GM21447 (cell line): ENCODE data around the gene TNS1.

ENCODE experiments used
- ATAC-seq: cut with Tn5 transposase; IDR thresholded peaks from one replicate; pipeline ENCODE4 v1.9.1; 2021; ENCODE audit not compliant: unreplicated experiment

Gene TNS1

GRCh38 chr2:217852555-217853211 is 150.1 kb downstream of the TNS1 start:
- ATAC-seq, result no peak

- ATAC-seq, result no peak
Observed at GRCh38 chr2:217851191-217852020, 151.4 kb downstream of the TNS1 start.

GRCh38 chr2:217849154-217849975 is 153.4 kb downstream of the TNS1 start:
- no peak for ATAC-seq

DNA sequence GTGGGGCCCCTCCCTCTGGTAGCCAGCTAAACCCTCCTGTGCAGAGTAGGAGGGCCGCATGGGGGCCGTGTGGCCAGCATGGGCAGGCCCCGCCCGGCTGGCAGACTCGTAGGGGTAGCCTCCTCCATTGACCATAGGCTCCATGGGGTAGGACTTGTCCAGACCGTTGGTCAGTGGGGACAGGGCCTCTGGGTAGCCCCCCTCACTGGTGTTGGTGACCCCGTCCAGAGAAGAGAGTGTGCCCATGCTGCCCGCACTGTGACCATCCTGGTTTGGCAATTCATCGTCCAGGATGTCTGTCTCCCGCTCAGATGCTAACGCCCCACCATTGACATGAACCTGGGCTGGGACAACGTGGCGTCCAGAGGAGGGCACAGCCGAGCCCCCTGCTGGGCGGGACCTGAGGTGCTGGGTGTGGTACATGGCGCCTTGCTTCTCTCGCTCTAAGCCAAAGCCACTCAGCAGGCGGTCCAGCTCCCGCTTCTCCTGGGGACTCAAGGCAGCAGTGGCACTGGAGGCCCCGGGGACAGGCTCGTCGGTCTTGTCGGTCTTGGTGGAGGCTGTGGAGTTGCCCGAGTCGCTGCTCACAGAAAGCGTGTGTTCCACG is 154.3 kb downstream of the TNS1 start:
- no peak for ATAC-seq

DNA sequence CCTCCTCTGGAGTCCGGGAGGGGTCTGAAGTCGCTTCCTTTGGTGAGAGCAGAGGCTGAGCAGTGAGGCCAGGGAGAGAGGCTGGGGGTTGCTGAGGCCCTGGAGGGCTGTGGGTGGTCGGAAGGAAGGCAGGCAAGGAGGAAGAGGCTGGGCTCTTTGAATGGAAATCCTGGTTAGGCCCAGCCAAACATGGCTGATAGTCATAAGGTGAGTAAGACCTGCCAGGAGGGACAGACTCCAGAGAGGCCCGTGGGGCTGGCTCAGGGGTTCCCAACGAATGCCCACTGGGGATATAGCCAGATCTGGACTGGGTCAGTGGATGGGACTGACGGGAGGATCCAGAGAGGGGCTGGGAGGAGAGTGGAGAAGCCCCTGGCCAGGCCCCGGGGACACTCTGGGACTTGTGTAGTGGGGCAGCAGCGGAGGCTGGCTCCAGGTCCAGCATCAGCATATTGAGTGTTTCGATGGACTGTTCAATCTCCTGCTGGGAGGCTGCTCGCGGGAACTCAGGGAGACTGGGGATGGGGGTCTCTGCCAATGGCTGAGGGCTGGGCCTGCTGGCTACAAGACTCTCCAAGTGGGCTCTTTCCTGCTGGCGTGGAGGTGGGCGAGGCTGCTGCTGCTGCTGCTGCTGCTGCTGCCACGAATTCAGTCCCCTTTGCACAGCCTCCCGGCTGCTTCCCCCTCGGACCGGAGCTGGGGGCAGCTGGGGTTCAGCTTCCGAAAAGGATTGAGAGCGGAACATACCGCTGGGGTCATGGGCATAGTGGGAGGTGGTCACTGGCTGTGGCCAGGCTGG is 155.0 kb downstream of the TNS1 start:
- no peak for ATAC-seq

DNA sequence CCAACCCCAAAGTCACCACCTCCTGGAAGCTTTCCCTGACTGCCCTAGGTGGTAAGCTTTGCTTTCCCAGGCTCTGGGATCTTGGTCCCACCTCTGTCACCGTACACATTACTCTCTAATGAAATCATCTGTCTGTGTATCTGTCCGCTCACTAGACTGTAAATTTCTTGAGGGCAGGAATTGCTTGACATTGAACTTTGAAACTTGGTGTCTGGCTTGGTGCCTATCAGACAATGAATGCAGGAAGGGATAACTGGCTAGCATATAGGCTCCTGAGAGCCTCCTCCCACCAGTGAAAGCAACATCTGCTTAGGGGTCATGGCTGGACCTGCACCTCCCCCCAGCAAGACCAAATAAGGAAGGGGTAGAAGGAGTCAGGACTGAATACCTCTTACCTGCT is 155.7 kb downstream of the TNS1 start:
- no peak for ATAC-seq

GRCh38 chr2:217846321-217846743 is 156.5 kb downstream of the TNS1 start:
- no peak for ATAC-seq

DNA sequence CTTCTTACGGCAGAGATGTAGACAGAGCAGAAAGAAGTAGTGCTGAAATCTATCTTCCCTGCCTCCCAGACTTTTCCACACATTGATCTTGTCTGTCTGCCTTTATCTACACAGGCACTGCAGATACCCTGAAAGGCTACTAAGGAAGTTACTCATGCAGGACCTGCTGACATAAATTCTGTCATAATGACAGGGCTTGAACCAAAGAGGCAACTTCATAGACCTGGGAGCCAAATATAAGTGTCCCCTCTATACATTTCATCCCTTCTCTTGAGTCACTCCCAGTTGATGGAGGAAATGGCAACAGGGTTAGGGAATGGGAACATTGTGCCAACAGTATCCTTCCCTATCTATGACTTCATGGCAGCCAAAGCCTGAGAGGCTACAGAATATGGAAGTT is 157.5 kb downstream of the TNS1 start:
- ATAC-seq, result no peak

- no peak for ATAC-seq
Observed at GRCh38 chr2:217844696-217845095, 158.1 kb downstream of the TNS1 start.

DNA sequence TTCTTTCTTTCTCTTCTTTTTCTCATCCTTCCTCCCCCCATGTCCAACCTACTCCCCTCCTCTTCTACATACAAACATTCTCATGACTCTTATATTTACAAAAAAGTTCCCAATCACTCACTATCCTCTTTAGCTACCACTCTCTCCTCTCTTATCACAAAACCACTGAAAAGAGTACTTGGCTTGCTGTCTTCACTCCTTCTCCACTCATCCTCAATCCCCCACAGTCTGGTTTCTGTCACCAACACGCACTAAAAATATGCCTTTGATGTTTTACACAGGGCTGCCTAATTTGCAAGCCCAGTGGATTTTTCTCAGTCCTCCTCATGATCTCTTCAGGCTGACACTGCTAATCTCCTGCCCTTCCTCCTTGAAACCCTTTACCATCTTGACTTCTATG is 159.5 kb downstream of the TNS1 start:
- ATAC-seq, result no peak

- ATAC-seq, result no peak
Observed at GRCh38 chr2:217842017-217842416, 160.8 kb downstream of the TNS1 start.

DNA sequence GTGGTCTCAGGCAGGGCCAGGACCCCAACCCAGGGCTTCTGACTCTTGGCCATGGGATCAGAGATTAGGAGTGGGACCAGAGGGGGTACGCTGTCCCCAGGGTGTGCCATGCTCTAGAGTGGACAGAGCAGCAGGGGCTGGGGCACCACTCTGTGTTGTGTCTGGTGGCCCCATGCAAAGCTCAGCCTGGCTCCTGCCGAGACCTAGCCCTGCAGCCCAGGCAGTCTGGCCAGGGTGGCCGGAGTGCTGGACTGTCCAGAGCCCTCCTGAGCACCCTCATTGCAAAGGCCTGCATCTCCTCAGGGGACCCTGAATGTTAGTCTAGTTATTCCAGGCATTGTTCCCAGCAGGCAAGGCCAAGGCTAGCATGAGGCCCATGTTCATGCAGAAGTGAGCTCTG is 162.3 kb downstream of the TNS1 start:
- ATAC-seq, result no peak

DNA sequence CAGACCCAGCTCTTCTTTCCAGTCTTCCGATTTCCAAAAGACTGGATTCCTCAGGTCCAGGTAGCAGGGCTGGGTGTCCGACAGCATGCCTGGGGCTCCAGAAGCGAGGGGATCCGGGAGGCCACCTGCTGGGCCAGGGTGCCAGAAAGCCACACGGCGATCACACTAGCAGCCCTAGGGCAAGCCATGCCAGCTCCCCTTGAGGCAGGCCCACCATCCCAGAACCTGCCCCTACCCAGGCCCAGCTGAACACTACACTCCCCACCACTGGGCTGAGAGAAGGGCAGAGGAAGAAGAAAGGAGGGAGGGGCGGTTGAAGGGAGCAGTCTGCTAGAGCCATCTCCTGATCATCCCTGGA is 163.1 kb downstream of the TNS1 start:
- ATAC-seq, result no peak

GRCh38 chr2:217839073-217839749 is 163.6 kb downstream of the TNS1 start:
- no peak for ATAC-seq

DNA sequence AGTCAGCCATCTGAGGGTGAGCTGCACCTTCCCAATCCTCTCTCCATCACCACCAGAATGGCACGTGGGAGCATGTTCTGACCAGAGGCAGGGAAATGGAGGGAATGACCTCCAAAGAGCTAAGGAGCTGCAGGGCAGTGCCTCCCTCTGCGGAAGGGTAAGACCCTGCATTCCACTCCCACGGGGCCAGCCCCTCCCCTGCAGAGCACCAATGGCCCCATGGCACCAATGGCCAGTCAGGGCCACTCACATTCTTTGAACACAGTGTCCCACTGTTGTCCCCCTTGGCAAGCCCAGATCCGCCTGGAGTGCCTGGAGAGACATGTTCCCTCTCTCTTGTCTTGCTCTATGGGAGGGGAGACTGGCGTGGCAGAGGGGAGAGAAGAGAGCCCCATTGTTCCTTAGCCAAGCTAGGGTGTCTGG is 164.4 kb downstream of the TNS1 start:
- no peak for ATAC-seq

- ATAC-seq, result no peak
Observed at GRCh38 chr2:217837530-217837929, 165.3 kb downstream of the TNS1 start.

DNA sequence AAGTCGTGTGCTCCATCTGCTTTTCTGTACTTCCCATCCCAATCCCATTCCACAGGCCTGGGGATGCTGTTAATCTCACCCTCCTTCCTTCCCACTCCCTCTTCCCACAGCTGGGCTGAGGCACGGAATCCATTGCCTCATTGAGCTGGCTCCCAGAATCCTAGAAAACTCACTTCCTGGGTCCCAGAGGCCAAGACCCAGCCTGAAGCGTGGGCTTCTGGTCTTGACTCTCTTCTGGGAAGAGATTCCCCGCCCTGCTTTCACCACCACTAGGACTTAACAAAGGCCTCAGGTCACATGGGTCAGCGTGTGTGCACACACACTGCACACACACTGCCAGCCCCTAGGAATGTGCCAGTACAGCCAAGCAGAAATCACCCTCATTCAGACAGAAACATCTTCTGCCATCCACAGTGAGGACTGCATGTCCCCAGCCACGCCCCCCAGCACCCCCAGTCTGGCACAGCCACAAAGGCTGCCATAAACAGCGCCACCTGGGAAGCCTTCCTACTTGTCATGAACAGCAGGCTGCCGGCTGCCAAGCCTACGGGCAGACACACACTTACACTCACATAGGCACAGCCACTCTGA is 165.8 kb downstream of the TNS1 start:
- no peak for ATAC-seq

- no peak for ATAC-seq
Observed at GRCh38 chr2:217835931-217836891, 166.6 kb downstream of the TNS1 start.
